ENCODE results near the gene ATP2B3. TPM values are rescaled to one million over a fixed set of nuclear protein-coding genes. Genes with fewer than 3 reads are reported as not detected.

Gene ATP2B3
- total and polyA plus RNA-seq, 10 of the 15 experiments (the other 5 are each of a cell fraction or from before 2014, with no cell fraction given), result 0.01 TPM; not detected in 9

DNA sequence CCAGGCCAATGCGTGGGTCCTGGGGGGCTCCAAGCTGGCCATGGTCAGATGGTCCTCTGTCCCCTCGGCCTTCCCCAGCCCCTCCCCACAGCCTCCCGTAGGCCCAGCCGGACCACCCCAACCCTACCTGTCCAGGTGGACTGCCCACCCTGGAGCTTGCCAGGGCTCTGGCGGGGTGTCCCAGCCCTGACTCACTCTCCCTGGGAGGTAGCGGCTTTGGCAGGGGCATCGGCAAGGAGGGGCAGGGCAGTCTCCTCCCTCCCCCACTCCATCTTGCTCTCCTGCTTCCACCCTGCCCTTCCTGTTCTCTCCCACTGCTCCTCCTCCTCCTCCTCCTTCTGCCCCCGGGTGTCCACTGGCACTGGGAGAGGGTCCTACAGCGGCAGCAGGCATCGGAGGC is 15.3 kb upstream of the ATP2B3 start:
- SMC1A ChIA-PET (ENCODE audit: uncharacterized antibody, unreplicated experiment), result interaction anchor here (1.1 kb wide), 1 partner anchor 12 kb away, joined by 3 read pairs; no protein-coding TSS in a partner anchor
- DNase-seq (ENCODE audit: low read depth, low spot score) (no peak), FAIRE-seq (no peak), ATAC-seq (no peak)
- no peaks in the 10 kb centered on the region for H3K79me2 ChIP-seq (ENCODE audit: control insufficient read depth, insufficient read depth, low read length)
- H3K4me1 ChIP-seq (ENCODE audit: control insufficient read depth, insufficient read depth, low read length), result no peaks in the 10 kb centered on the region
- H4K20me1 ChIP-seq (ENCODE audit: control insufficient read depth, insufficient read depth), result no peaks in the 10 kb centered on the region
- no peak overlapping the region for H3K9ac ChIP-seq (ENCODE audit: control insufficient read depth, insufficient read depth, low read length)
- BruUV-seq (replicated peaks), result no TSS peak
- H3K27ac ChIP-seq (ENCODE audit: control insufficient read depth, insufficient read depth), result no peak overlapping the region
- no peak overlapping the region for H2AFZ ChIP-seq (ENCODE audit: control insufficient read depth, low read depth, low read length)
- CTCF ChIA-PET, result no interaction called here
- no peak overlapping the region for H3K4me3 ChIP-seq
- 58% methylated on average over 8 of the region's 10 CpGs for WGBS (ENCODE audit: insufficient coverage, insufficient replicate concordance, low lambda C conversion rate, missing lambda C conversion rate)
- TF ChIP-seq SUPT20H (IDR thresholded peaks at IDR 0.05; ENCODE audit: borderline replicate concordance, control insufficient read depth, low read depth, low read length) (no peak), STAT1 (conservative IDR thresholded peaks at IDR 0.05) (no peak), RCOR1 (conservative IDR thresholded peaks at IDR 0.05; ENCODE audit: low read depth, low read length) (no peak), JUNB (IDR thresholded peaks at IDR 0.05) (no peak)
- TF ChIP-seq, protein P1, sequence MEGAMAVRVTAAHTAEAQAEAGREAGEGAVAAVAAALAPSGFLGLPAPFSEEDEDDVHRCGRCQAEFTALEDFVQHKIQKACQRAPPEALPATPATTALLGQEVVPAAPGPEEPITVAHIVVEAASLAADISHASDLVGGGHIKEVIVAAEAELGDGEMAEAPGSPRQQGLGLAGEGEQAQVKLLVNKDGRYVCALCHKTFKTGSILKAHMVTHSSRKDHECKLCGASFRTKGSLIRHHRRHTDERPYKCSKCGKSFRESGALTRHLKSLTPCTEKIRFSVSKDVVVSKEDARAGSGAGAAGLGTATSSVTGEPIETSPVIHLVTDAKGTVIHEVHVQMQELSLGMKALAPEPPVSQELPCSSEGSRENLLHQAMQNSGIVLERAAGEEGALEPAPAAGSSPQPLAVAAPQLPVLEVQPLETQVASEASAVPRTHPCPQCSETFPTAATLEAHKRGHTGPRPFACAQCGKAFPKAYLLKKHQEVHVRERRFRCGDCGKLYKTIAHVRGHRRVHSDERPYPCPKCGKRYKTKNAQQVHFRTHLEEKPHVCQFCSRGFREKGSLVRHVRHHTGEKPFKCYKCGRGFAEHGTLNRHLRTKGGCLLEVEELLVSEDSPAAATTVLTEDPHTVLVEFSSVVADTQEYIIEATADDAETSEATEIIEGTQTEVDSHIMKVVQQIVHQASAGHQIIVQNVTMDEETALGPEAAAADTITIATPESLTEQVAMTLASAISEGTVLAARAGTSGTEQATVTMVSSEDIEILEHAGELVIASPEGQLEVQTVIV (IDR thresholded peaks at IDR 0.05; ENCODE audit: borderline replicate concordance, partially characterized antibody), result no peak
- H3K9me3 ChIP-seq (replicated peaks; ENCODE audit: control insufficient read depth, insufficient read depth, low read length), result no peaks in the 10 kb centered on the region; the same call in 2 of the 3 replicates
- intact Hi-C loops (cut with micrococcal nuclease; ENCODE audit: unreplicated experiment) (no loop called here), in situ Hi-C loops (cut with MboI) (loop anchor here (10.0 kb wide), 1 partner anchor 557 kb away; no protein-coding TSS in a partner anchor)
- H3K27me3 ChIP-seq (replicated peaks in 1 of 2; ENCODE audit: control insufficient read depth in 2 of 2, insufficient read depth in 2 of 2, low read length in 1 of 2), result no peaks in the 10 kb centered on the region
- no peak overlapping the region for H3K4me2 ChIP-seq (ENCODE audit: control insufficient read depth, insufficient read depth)
- RAD21 ChIA-PET (ENCODE audit: unreplicated experiment), result no interaction called here
- H3K36me3 ChIP-seq (ENCODE audit: control insufficient read depth in 2 of 2, insufficient read depth in 2 of 2, low read length in 1 of 2), result no peaks in the 10 kb centered on the region
- POLR2A ChIA-PET, result no interaction called here

All from GM12878 (cell line).